Ishikawa (cell line): ENCODE results near the gene NPFFR1.

Experiments used
- EGR1 ChIP-seq: IDR thresholded peaks from 2 replicates; pipeline ENCODE4 v1.6.1; 2012
- EP300 ChIP-seq: IDR thresholded peaks from 2 replicates; pipeline ENCODE4 v1.6.1; 2012; ENCODE audit warnings: borderline replicate concordance
- FOXM1 ChIP-seq: IDR thresholded peaks from 2 replicates; pipeline ENCODE4 v1.6.1; 2012; ENCODE audit warnings: low read depth, borderline replicate concordance
- NFIC ChIP-seq: IDR thresholded peaks from 2 replicates; pipeline ENCODE4 v1.6.1; 2012

GRCh38 chr10:70308121-70309060 lies 24.6 kb upstream of the NPFFR1 start:
- TF ChIP-seq EP300 (no peak), NFIC (no peak), FOXM1 (no peak), EGR1 (no peak)
